T-cell (primary cell): ENCODE data around the gene SSBP3. TPM values are rescaled to one million over a fixed set of nuclear protein-coding genes. Genes with fewer than 3 reads are reported as not detected.
A peak's percentile ranks its signal among the peaks of the same experiment; 100 is the strongest.

ENCODE experiments used
- ATAC-seq, 4 experiments: fragments of 200-7000 bp in 3 of 4; fragments of 150-1000 bp in 1 of 4; cut with Tn5 transposase; replicated peaks in 1 of 4; 1 replicate in 3 of 4; 2 replicates in 1 of 4; pipeline ENCODE4 v1.10.0; 2021; ENCODE audit warnings: moderate library complexity in 3 of 4, mild to moderate bottlenecking in 2 of 4, moderate number of reproducible peaks in 1 of 4
- CTCF ChIA-PET, 2 donors: fragments of 300-600 bp; sonication (Branson Sonifier 250); formaldehyde crosslinking; loops; one replicate each; lab custom pipeline; 2022; ENCODE audit warnings: antibody characterized with exemption in 2 of 2; lab: Charles Lee
- POLR2A ChIA-PET, 2 donors: fragments of 300-600 bp; sonication (Branson Sonifier 250); formaldehyde crosslinking; loops; one replicate each; lab custom pipeline; 2022; ENCODE audit warnings: antibody characterized with exemption in 2 of 2; lab: Charles Lee
- DNase-seq, 35 experiments: peaks; one replicate each; pipeline versions ENCODE4 v3.0.0 to v3.0.0-alpha.2; 2013 to 2023
- H3K27ac ChIP-seq: one replicate; pipeline ENCODE4 v1.5.1; 2013; ENCODE audit warnings: low read length
- H3K27me3 ChIP-seq, 2 experiments: replicated peaks in 1 of 2; 1 replicate in 1 of 2; 2 replicates in 1 of 2; pipeline versions ENCODE4 v1.6.1 to v1.7.0; 2013; ENCODE audit warnings: low read length in 1 of 2, mixed read lengths in 1 of 2; ENCODE audit not compliant: control insufficient read depth in 2 of 2, insufficient read depth in 2 of 2; ENCODE audit errors: extremely low read depth in 1 of 2
- H3K36me3 ChIP-seq, 2 donors: 1 replicate in 1 of 2; 2 replicates in 1 of 2; pipeline versions ENCODE4 v1.6.1 to v1.7.0; 2013; ENCODE audit warnings: low read length in 1 of 2; ENCODE audit not compliant: control insufficient read depth in 2 of 2, insufficient read depth in 1 of 2; ENCODE audit errors: extremely low read depth in 1 of 2
- H3K4me1 ChIP-seq, 2 experiments: 1 replicate in 1 of 2; 2 replicates in 1 of 2; pipeline versions ENCODE4 v1.6.1 to v1.7.0; 2013; ENCODE audit warnings: low read length in 2 of 2, mixed read lengths in 1 of 2; ENCODE audit not compliant: insufficient read depth in 2 of 2, control insufficient read depth in 1 of 2; ENCODE audit errors: extremely low read depth in 1 of 2
- H3K4me3 ChIP-seq, 2 donors: 1 replicate in 1 of 2; 2 replicates in 1 of 2; pipeline versions ENCODE4 v1.5.1 to v1.7.0; 2013; ENCODE audit warnings: mild to moderate bottlenecking in 2 of 2, low read length in 1 of 2, moderate library complexity in 1 of 2; ENCODE audit not compliant: control insufficient read depth in 1 of 2; ENCODE audit errors: extremely low read depth in 1 of 2
- H3K9me3 ChIP-seq: 2 replicates; pipeline ENCODE4 v1.7.0; 2013
- H3K27ac Mint-ChIP-seq, 2 donors: one replicate each; pipeline ENCODE4 v1.8.0; 2020 to 2021; ENCODE audit warnings: mild to moderate bottlenecking in 2 of 2, mixed read lengths in 2 of 2
- H3K27me3 Mint-ChIP-seq, 2 donors: one replicate each; pipeline ENCODE4 v1.8.0; 2021 to 2022; ENCODE audit warnings: mixed read lengths in 2 of 2
- H3K36me3 Mint-ChIP-seq: one replicate; pipeline ENCODE4 v1.8.0; 2021; ENCODE audit warnings: mixed read lengths
- H3K4me1 Mint-ChIP-seq, 3 donors: one replicate each; pipeline ENCODE4 v1.8.0; 2020 to 2022; ENCODE audit warnings: mixed read lengths in 3 of 3, mild to moderate bottlenecking in 1 of 3
- H3K4me3 Mint-ChIP-seq, 3 donors: one replicate each; pipeline ENCODE4 v1.8.0; 2020 to 2022; ENCODE audit warnings: mild to moderate bottlenecking in 3 of 3, mixed read lengths in 3 of 3, moderate library complexity in 3 of 3
- H3K9me3 Mint-ChIP-seq, 3 donors: one replicate each; pipeline ENCODE4 v1.8.0; 2020 to 2022; ENCODE audit warnings: mixed read lengths in 3 of 3
- WGBS: methylation state at CpG from one replicate; pipeline ENCODE4 v1.1.5; 2013; ENCODE audit warnings: missing lambda C conversion rate; ENCODE audit not compliant: insufficient coverage; 5-methylcytosine and 5-hydroxymethylcytosine counted together
- total RNA-seq, 35 experiments: library from RNA in 6 of 35; stranded (reverse) in 6 of 35; fragments of 120-200 nt in 1 of 35; gene quantifications; one replicate each; pipeline versions ENCODE4 v1.2.1 to v1.2.4 and lab custom pipeline; 2013 to 2026

Gene SSBP3
- total RNA-seq, 5 donors from 2014 or later (not counting 1 experiment from before 2014, with no cell fraction given): 51.5 to 84.5 (median 69.2) TPM

GRCh38 chr1:54357967-54358366 is 48.2 kb downstream of the SSBP3 start:
- CTCF ChIA-PET: interaction anchor here in 1 of 2 donors (0.9 kb wide), 1 partner anchor 131 kb away, joined by 3 read pairs; no protein-coding TSS in a partner anchor
- peak overlapping the region in 1 of 3 donors; percentile 82 for H3K4me3 Mint-ChIP-seq
- 78% methylated on average over 5 of the region's 5 CpGs for WGBS
- no peaks in the 10 kb centered on the region for H3K9me3 Mint-ChIP-seq
- Histone ChIP-seq H3K27ac (no peak overlapping the region), H3K36me3 (peaks cover 0 to 14% of the 10 kb centered on the region in 2 donors), H3K9me3 (no peaks in the 10 kb centered on the region), H3K27me3 (no peaks in the 10 kb centered on the region), H3K4me3 (no peak overlapping the region), H3K4me1 (peaks cover 37 to 70% of the 10 kb centered on the region in 2 experiments)
- no peak for DNase-seq
- peaks cover 90 to 95% (median 91%) of the 10 kb centered on the region in 3 donors for H3K4me1 Mint-ChIP-seq
- no peak for ATAC-seq
- H3K27me3 Mint-ChIP-seq: no peaks in the 10 kb centered on the region
- POLR2A ChIA-PET: no interaction called here
- H3K36me3 Mint-ChIP-seq: peaks cover 4% of the 10 kb centered on the region
- peak overlapping the region; percentile 91 to 95 for H3K27ac Mint-ChIP-seq

GRCh38 chr1:54356680-54357147 is 49.5 kb downstream of the SSBP3 start:
- CTCF ChIA-PET: interaction anchor here (0.5 to 0.6 kb wide), 4 partner anchors 8 to 277 kb away, joined by 3 to 4 read pairs (median 4); no protein-coding TSS in a partner anchor

GRCh38 chr1:54355931-54356679 is 50.1 kb downstream of the SSBP3 start:
- H3K4me1 ChIP-seq: peaks cover 39 to 69% of the 10 kb centered on the region in 2 experiments
- POLR2A ChIA-PET: interaction anchor here in 1 of 2 donors (0.8 kb wide), 1 partner anchor 157 kb away, joined by 3 read pairs; no protein-coding TSS in a partner anchor
- peaks cover 4 to 14% of the 10 kb centered on the region in 2 donors for H3K36me3 ChIP-seq

More at GRCh38 chr1:54356680-54357147, 49.5 kb downstream of the SSBP3 start:
- H3K27ac ChIP-seq: peak overlapping the region; percentile 45
- whole genome bisulfite sequencing: 27% methylated on average over 7 of the region's 9 CpGs
- H3K27me3 ChIP-seq: no peaks in the 10 kb centered on the region
- Mint-ChIP-seq H3K27ac (peak overlapping the region; percentile 91 to 95), H3K9me3 (no peaks in the 10 kb centered on the region), H3K4me1 (peaks cover 89 to 90% (median 90%) of the 10 kb centered on the region in 3 donors), H3K4me3 (peak overlapping the region; percentile 82 to 88 (median 83)), H3K36me3 (peaks cover 9% of the 10 kb centered on the region), H3K27me3 (no peaks in the 10 kb centered on the region)
- H3K36me3 ChIP-seq: peaks cover 2 to 14% of the 10 kb centered on the region in 2 donors
- ATAC-seq (peak; percentile 67 to 97 (median 82)), DNase-seq (peak in 33 of 35 experiments; percentile 7 to 75 (median 51))
- POLR2A ChIA-PET: no interaction called here
- H3K9me3 ChIP-seq: no peaks in the 10 kb centered on the region
- H3K4me3 ChIP-seq: peak overlapping the region; percentile 35 to 80
- H3K4me1 ChIP-seq: peaks cover 39 to 67% of the 10 kb centered on the region in 2 experiments

GRCh38 chr1:54354899-54355298 is 51.3 kb downstream of the SSBP3 start:
- Mint-ChIP-seq H3K9me3 (no peaks in the 10 kb centered on the region), H3K27me3 (no peaks in the 10 kb centered on the region), H3K4me3 (peak overlapping the region in 2 of 3 donors; percentile 39 to 82), H3K36me3 (peaks cover 13% of the 10 kb centered on the region), H3K27ac (peak overlapping the region; percentile 43 to 70), H3K4me1 (peaks cover 87 to 89% (median 89%) of the 10 kb centered on the region in 3 donors)
- ATAC-seq (no peak), DNase-seq (no peak)
- Histone ChIP-seq H3K4me3 (no peak overlapping the region), H3K27me3 (no peaks in the 10 kb centered on the region), H3K9me3 (no peaks in the 10 kb centered on the region), H3K36me3 (peaks cover 4 to 14% of the 10 kb centered on the region in 2 donors), H3K27ac (no peak overlapping the region), H3K4me1 (peaks cover 39 to 65% of the 10 kb centered on the region in 2 experiments)
- ChIA-PET CTCF (no interaction called here), POLR2A (no interaction called here)
- WGBS: 93% methylated on average over 3 of the region's 6 CpGs

More at GRCh38 chr1:54355931-54356679, 50.1 kb downstream of the SSBP3 start:
- CTCF ChIA-PET: interaction anchor here (0.5 to 0.8 kb wide), 4 partner anchors 45 to 136 kb away, joined by 3 to 4 read pairs (median 4); no protein-coding TSS in a partner anchor
- ATAC-seq (peak in 3 of 4 experiments; percentile 29 to 56 (median 55)), DNase-seq (peak in 6 of 35 experiments; percentile 12 to 38 (median 22))
- Histone ChIP-seq H3K27me3 (no peaks in the 10 kb centered on the region), H3K4me3 (peak overlapping the region; percentile 35 to 80), H3K27ac (no peak overlapping the region), H3K9me3 (no peaks in the 10 kb centered on the region)
- H3K4me3 Mint-ChIP-seq: peak overlapping the region; percentile 82 to 88 (median 83)
- WGBS: 34% methylated on average over 22 of the region's 31 CpGs
- H3K27me3 Mint-ChIP-seq: no peaks in the 10 kb centered on the region
- peaks cover 9% of the 10 kb centered on the region for H3K36me3 Mint-ChIP-seq
- H3K4me1 Mint-ChIP-seq: peaks cover 89 to 90% (median 90%) of the 10 kb centered on the region in 3 donors
- H3K9me3 Mint-ChIP-seq: no peaks in the 10 kb centered on the region
- H3K27ac Mint-ChIP-seq: peak overlapping the region; percentile 91 to 95

- peaks cover 4 to 9% of the 10 kb centered on the region in 2 donors for H3K36me3 ChIP-seq
- H3K4me3 Mint-ChIP-seq: peak overlapping the region in 1 of 3 donors; percentile 82
- ATAC-seq (no peak), DNase-seq (no peak)
- no peak overlapping the region for H3K4me3 ChIP-seq
- H3K27ac ChIP-seq: no peak overlapping the region
- no peaks in the 10 kb centered on the region for H3K9me3 Mint-ChIP-seq
- peak overlapping the region; percentile 64 to 65 for H3K27ac Mint-ChIP-seq
- CTCF ChIA-PET: no interaction called here
- 93% methylated on average over 3 of the region's 4 CpGs for WGBS
- no peaks in the 10 kb centered on the region for H3K9me3 ChIP-seq
- peaks cover 39 to 69% of the 10 kb centered on the region in 2 experiments for H3K4me1 ChIP-seq
- POLR2A ChIA-PET: no interaction called here
- H3K27me3 Mint-ChIP-seq: no peaks in the 10 kb centered on the region
- H3K36me3 Mint-ChIP-seq: peaks cover 13% of the 10 kb centered on the region
- no peaks in the 10 kb centered on the region for H3K27me3 ChIP-seq
- H3K4me1 Mint-ChIP-seq: peaks cover 90 to 91% (median 90%) of the 10 kb centered on the region in 3 donors
Measured at GRCh38 chr1:54353959-54354358, 52.2 kb downstream of the SSBP3 start.

- ATAC-seq (no peak), DNase-seq (no peak)
- H3K9me3 ChIP-seq: no peaks in the 10 kb centered on the region
- POLR2A ChIA-PET: no interaction called here
- H3K36me3 ChIP-seq: peaks cover 0 to 4% of the 10 kb centered on the region in 2 donors
- no peaks in the 10 kb centered on the region for H3K27me3 ChIP-seq
- Mint-ChIP-seq H3K27ac (peak overlapping the region in 1 of 2 donors; percentile 30), H3K4me1 (peaks cover 78 to 90% (median 88%) of the 10 kb centered on the region in 3 donors), H3K27me3 (no peaks in the 10 kb centered on the region), H3K36me3 (peaks cover 13% of the 10 kb centered on the region), H3K9me3 (no peaks in the 10 kb centered on the region), H3K4me3 (peak overlapping the region in 1 of 3 donors; percentile 27)
- 96% methylated on average over 15 of the region's 17 CpGs for WGBS
- CTCF ChIA-PET: no interaction called here
- no peak overlapping the region for H3K27ac ChIP-seq
- H3K4me3 ChIP-seq: no peak overlapping the region
- H3K4me1 ChIP-seq: peaks cover 35 to 68% of the 10 kb centered on the region in 2 experiments
Measured at GRCh38 chr1:54352755-54353154, 53.4 kb downstream of the SSBP3 start.
